ENCODE data around the gene TENT5C. TPM values are rescaled to one million over a fixed set of nuclear protein-coding genes. Genes with fewer than 3 reads are reported as not detected.

TENT5C gene
- total and polyA plus RNA-seq, 2 of the 8 experiments (the other 6 are each of a cell fraction or from before 2014, with no cell fraction given): 0.38 to 0.99 TPM

DNA sequence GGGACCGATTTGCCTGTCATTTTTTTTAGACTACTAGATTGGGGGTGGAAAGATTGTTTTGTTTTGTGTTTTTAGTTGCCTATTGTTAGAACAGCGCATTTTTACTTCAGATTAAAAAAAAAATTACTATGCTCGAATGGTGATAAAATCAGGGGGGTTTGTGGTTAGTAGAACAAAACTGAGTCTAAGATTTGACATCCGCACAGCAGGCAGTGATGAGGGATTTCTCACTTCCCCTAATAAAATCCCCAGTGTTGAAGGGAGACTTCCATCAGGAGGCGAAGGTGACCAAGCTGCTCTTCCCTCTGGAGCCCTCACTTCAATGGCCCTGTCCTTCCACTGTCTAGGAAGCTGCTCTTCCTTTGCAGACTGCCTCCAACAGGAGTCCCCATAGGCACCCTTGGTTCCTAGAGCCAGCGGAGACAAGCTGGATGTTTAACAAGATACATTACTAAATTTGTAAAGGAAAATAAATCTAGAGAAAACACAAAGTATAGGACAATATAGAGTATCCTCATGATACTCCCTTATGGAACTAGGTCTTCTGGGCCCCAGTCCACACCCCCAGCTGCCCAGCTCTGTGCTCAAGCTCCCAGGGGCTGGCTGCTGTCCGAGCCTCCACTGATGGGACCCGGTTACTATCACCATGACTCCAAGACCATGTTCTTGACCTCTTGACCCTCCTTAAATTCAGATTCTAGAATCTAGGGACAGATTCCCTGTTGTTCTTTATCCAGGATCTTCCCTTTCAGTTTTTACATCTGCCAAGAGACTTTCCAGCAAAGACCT, 31.0 kb downstream of the TENT5C start:
- Histone ChIP-seq H3K4me2 (ENCODE audit: insufficient read depth in 1 of 2, low read depth in 2 of 2, low read length in 2 of 2) (no peak overlapping the region), H3K27me3 (replicated peaks in 1 of 4; ENCODE audit: control insufficient read depth in 3 of 4, extremely low read depth in 1 of 4, insufficient read depth in 3 of 4, low read length in 3 of 4) (no peaks in the 10 kb centered on the region), H3K23me2 (ENCODE audit: low read depth, low read length) (no peaks in the 10 kb centered on the region), H3K9ac (replicated peaks in 1 of 4; ENCODE audit: extremely low read depth in 1 of 4, low read depth in 3 of 4, low read length in 3 of 4) (no peak overlapping the region), H2AK5ac (ENCODE audit: low read depth, low read length) (no peak overlapping the region), H2BK15ac (ENCODE audit: low read length) (no peak overlapping the region), H4K91ac (replicated peaks; ENCODE audit: insufficient read length, low read length) (no peak overlapping the region), H4K20me1 (replicated peaks in 1 of 2; ENCODE audit: control insufficient read depth in 1 of 2, insufficient read depth in 2 of 2, low read length in 2 of 2) (no peaks in the 10 kb centered on the region), H3K56ac (replicated peaks; ENCODE audit: insufficient read length, low read depth, low read length) (no peak overlapping the region), H3K36me3 (ENCODE audit: control insufficient read depth in 2 of 4, insufficient read depth in 4 of 4, low read length in 3 of 4) (no peaks in the 10 kb centered on the region), H2BK120ac (replicated peaks; ENCODE audit: low read depth, low read length) (no peak overlapping the region), H4K8ac (ENCODE audit: extremely low read depth, insufficient read depth, low read length) (no peak overlapping the region), H3K23ac (ENCODE audit: insufficient read length) (no peak overlapping the region), H2BK12ac (ENCODE audit: low read depth, low read length) (no peak overlapping the region), H3K14ac (ENCODE audit: insufficient read length) (no peak overlapping the region), H2BK20ac (ENCODE audit: low read length) (no peak overlapping the region), H3K18ac (ENCODE audit: extremely low read depth, low read length) (no peak overlapping the region), H3K9me3 (ENCODE audit: insufficient read depth in 2 of 2, low read depth in 1 of 2, low read length in 1 of 2) (no peaks in the 10 kb centered on the region), H3K4ac (replicated peaks; ENCODE audit: insufficient read length, low read depth, low read length) (no peak overlapping the region), H2BK5ac (ENCODE audit: low read depth, low read length) (no peak overlapping the region), H3K27ac (ENCODE audit: low read depth, low read length) (no peak overlapping the region), H3K79me1 (ENCODE audit: low read depth, low read length) (no peaks in the 10 kb centered on the region), H4K5ac (ENCODE audit: insufficient read length, low read depth, low read length) (no peak overlapping the region), H3K4me3 (ENCODE audit: extremely low read depth in 1 of 4, insufficient read depth in 2 of 4, low read depth in 3 of 4, low read length in 4 of 4) (no peak overlapping the region), H3K4me1 (replicated peaks in 1 of 4; ENCODE audit: control insufficient read depth in 3 of 4, insufficient read depth in 4 of 4, low read length in 3 of 4) (peaks cover 5 to 16% (median 8%) of the 10 kb centered on the region in 4 experiments; a peak in 5 of 7 replicates), H2AFZ (ENCODE audit: low read length) (no peak overlapping the region), H3K79me2 (ENCODE audit: control insufficient read depth in 1 of 2, insufficient read depth in 2 of 2, low read length in 2 of 2) (no peaks in the 10 kb centered on the region)
- POLR2A ChIA-PET (ENCODE audit: partially characterized antibody): interaction anchor here (1.5 kb wide), 2 partner anchors 24 to 30 kb away, joined by 3 to 7 read pairs; no protein-coding TSS in a partner anchor
- no peak for TF ChIP-seq EP300 (IDR thresholded peaks at IDR 0.05; ENCODE audit: borderline replicate concordance in 1 of 2, low read depth in 2 of 2, low read length in 2 of 2)
- TF ChIP-seq YY1 (IDR thresholded peaks at IDR 0.05; ENCODE audit: low read depth, low read length): no peak
- no peak for TF ChIP-seq SIX5 (IDR thresholded peaks at IDR 0.05; ENCODE audit: low read depth, low read length)
- no peak for TF ChIP-seq ZNF274 (IDR thresholded peaks at IDR 0.05; ENCODE audit: borderline replicate concordance, extremely low read depth, low read length)
- no peak for DNase-seq (ENCODE audit: low read depth in 1 of 2, low spot score in 2 of 2)
- CTCF ChIA-PET (ENCODE audit: partially characterized antibody): interaction anchor here (0.8 to 2.3 kb wide), 11 partner anchors 9 to 207 kb away, joined by 3 to 16 read pairs (median 3); no protein-coding TSS in a partner anchor
- WGBS, 2 experiments (ENCODE audit: extremely low coverage in 1 of 2, insufficient coverage in 1 of 2, insufficient read length in 1 of 2, insufficient replicate concordance in 2 of 2, low coverage in 1 of 2, low lambda C conversion rate in 2 of 2, missing lambda C conversion rate in 1 of 2): 92% methylated on average over 8 of the region's 8 CpGs; no CpG with 5 or more reads in 1 of the 2 experiments
- no peak for FAIRE-seq
